Measurements from ENCODE around the gene GJA3.

The GJA3 gene

DNA sequence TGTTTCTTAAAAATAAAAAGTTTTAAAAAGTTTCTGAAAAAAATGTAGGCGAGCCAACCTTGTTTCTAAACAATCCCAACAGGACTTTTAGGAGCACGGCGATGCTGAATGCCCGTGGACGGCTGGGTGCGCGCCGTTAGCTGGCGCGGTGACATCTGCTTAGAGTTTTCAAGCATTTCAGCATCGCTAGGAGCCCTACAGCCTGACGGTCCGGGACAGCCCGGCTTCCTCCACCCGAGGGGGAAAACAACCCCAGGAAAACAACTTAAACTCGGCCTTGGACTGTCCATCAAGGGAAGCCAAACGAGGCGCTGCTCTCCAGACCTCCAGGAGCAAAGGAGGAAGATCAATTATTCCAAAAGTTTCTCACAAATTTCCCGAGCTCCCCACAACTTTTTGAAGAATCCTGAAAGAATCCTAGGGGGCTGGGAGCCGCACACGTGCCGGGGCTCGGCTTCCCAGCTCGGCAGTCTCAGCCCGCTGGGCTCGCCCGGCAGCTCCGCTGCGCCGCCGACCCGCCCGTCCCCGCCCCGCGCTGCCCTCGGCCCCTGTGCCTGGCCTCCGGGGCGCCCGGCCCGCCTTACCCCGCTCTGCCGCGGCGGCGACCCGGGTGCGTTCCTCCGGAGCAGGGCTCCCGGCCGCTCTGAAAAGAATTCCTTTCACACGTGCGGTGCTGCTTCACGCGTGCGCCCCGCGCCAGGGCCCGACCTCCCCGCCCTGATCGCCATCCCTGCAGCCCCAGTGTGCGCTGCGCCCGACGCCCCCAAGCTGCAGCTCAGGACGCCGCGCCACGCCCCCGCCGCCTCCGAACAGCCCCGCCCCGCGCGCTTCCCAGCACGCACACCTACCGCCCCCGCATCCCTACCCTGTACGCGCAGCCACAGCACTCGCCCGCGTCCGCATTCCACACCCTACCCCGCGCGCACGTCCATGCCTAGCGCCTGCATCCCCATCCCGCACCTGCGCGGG lies at the start of gene GJA3:
GJA3 (minus strand) TSS at position 747 of the 969 bp plus-strand sequence. CDS start 17,764 bp downstream, outside the sequence.
- no peaks in the 10 kb centered on the region for H3K36me3 Mint-ChIP-seq
- H3K27ac Mint-ChIP-seq: peak within 1 kb of the TSS; percentile 67

DNA sequence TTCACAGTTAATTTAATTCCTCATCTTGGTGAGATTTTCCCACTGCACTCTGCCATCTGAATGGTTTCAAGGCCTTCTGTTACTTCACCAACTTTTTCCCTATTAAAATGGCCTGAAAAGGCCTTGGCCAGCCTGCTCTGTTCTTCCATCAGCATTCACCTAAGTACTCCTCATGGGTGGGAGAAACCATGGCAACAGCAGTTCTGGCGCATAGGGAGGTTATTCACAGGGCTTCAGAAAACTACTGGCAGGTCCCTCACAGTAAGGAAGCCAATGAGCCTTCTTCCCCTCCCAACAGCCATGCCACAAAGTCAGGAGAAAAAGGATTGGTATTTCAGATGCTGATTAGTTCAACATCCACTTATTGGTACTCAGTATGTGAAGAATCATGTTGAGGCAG lies 49.1 kb upstream of the GJA3 start:
- Mint-ChIP-seq H3K9me3 (peaks cover 4% of the 10 kb centered on the region), H3K27ac (no peak overlapping the region), H3K4me1 (no peaks in the 10 kb centered on the region), H3K36me3 (no peaks in the 10 kb centered on the region), H3K27me3 (peaks cover 12% of the 10 kb centered on the region), H3K4me3 (no peak overlapping the region)
- DNase-seq (ENCODE audit: low spot score in 2 of 2) (no peak), ATAC-seq (ENCODE audit: low read depth) (no peak)

More for the DNA sequence above, at the start of gene GJA3:
- Mint-ChIP-seq H3K4me1 (peaks cover 13% of the 10 kb centered on the region), H3K4me3 (peak within 1 kb of the TSS; percentile 89), H3K27me3 (no peaks in the 10 kb centered on the region), H3K9me3 (peaks cover 1% of the 10 kb centered on the region)
- DNase-seq (ENCODE audit: low spot score in 2 of 2) (peak; percentile 42 to 56), ATAC-seq (ENCODE audit: low read depth) (peak; percentile 68)

DNA sequence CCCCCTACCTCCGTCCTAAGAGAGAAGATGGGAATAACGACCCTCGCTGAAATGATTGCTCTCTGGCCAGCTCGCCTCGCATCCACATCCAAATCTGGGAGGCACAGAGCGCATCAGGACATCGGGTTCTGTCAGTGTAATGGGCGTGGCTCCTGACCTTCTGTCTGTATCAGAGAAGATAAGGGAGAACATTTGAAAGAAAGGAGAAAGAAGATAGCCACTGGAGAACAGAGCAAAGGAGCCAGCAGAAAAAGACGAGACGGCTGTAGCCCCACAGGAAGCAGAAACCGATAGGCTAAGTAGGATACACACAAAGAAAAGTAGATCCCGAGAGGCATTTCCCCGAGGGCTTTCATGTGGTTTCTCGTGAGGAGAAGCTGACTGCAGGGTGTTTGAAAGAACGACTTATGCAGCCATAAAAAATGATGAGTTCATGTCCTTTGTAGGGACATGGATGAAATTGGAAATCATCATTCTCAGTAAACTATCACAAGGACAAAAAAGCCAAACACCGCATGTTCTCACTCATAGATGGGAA lies 45.9 kb upstream of the GJA3 start:
- H3K9me3 Mint-ChIP-seq: peaks cover under 1% of the 10 kb centered on the region
- no peak overlapping the region for H3K27ac Mint-ChIP-seq

DNA sequence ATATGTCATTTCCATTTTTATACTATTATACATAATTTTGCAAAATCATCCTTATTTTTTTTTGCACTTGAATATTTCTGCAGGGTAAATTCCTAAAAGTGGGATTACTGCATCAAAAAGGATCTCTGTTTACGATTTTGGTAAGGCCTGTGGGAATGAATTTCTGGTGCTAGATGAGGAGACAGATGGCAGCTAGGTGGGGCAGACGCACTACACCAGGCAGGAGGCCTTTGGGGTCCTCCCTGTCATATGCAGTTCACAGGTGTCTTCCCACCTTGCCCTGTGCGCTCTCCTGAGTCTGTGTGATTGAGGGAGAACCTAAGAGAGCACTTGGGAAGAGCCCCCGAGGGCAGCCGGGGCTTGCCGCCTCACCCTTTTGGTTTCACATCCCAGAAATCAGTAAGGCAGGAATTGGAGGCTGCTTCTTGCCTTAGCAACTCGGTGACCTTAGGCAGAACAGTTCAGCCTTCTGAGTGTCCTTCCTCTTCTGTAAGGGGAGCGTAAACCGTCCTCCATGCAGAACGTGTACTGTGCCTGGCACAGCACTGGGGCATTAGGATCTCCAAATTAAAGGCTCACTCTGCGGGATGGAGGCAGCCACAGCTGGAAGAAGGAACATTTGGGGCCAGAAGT lies 45.3 kb upstream of the GJA3 start:
- H3K27me3 Mint-ChIP-seq: peaks cover 14% of the 10 kb centered on the region
- H3K9me3 Mint-ChIP-seq: peaks cover 2% of the 10 kb centered on the region
- H3K4me1 Mint-ChIP-seq: no peaks in the 10 kb centered on the region
- peaks cover 2% of the 10 kb centered on the region for H3K36me3 Mint-ChIP-seq
- DNase-seq (ENCODE audit: low spot score in 2 of 2): no peak
- no peak for ATAC-seq (ENCODE audit: low read depth)
- H3K27ac Mint-ChIP-seq: no peak overlapping the region
- H3K4me3 Mint-ChIP-seq: no peak overlapping the region

More for the DNA sequence above, 45.9 kb upstream of the GJA3 start:
- Mint-ChIP-seq H3K36me3 (peaks cover under 1% of the 10 kb centered on the region), H3K4me3 (no peak overlapping the region), H3K4me1 (no peaks in the 10 kb centered on the region), H3K27me3 (peaks cover 12% of the 10 kb centered on the region)
- ATAC-seq (ENCODE audit: low read depth) (no peak), DNase-seq (ENCODE audit: low spot score in 2 of 2) (no peak)

DNA sequence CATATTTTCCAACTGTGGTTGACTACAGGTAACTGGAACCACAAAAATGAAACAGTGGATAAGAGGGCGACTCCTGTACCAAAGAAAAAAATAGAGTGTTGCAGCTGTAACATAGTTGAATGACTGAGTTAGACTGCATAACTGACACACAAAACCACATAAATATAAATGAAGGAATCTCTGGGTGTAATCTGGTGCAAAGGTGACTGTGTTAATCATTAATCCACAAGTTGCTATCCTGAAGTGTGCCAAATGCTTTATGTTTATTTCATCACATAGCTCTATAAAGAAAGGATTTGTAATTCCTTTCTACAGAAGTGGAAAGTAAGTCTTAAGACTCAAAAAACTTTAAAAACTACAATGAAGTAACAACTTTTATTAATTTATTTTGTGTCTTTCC lies 37.9 kb upstream of the GJA3 start:
- no peak for ATAC-seq (ENCODE audit: low read depth)
- H3K9me3 Mint-ChIP-seq: peaks cover 2% of the 10 kb centered on the region
- peaks cover 14% of the 10 kb centered on the region for H3K4me1 Mint-ChIP-seq
- H3K27me3 Mint-ChIP-seq: peaks cover 19% of the 10 kb centered on the region
- no peak overlapping the region for H3K4me3 Mint-ChIP-seq
- no peak for DNase-seq (ENCODE audit: low spot score in 2 of 2)
- peaks cover 2% of the 10 kb centered on the region for H3K36me3 Mint-ChIP-seq
- no peak overlapping the region for H3K27ac Mint-ChIP-seq

DNA sequence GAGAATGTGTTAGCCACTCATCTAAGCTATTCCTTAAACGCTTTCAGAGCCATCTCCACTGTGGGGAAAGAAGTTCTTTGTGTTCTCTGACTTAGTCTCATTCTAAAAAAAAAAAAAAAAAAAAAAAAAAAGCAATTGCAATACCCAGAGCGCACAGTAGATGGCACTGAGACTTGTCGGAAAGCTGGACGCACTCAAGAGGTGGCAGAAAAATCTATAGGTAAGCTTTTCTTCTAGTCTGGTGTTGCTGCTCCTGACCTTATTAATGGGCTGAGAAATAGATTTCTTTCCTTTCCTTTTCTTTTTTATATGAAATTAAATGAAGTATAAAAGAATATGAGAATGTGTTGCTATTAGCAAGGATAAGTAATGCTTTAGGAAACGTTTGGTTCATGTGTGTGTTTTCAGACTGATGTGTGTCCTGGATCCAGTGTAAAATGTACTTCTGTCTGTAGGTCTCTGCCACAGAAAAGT lies 36.5 kb upstream of the GJA3 start:
- peaks cover 18% of the 10 kb centered on the region for H3K27me3 Mint-ChIP-seq
- peaks cover 15% of the 10 kb centered on the region for H3K4me1 Mint-ChIP-seq
- H3K27ac Mint-ChIP-seq: no peak overlapping the region
- ATAC-seq (ENCODE audit: low read depth): peak; percentile 37
- H3K36me3 Mint-ChIP-seq: peaks cover 2% of the 10 kb centered on the region
- H3K9me3 Mint-ChIP-seq: peaks cover 2% of the 10 kb centered on the region
- H3K4me3 Mint-ChIP-seq: no peak overlapping the region
- DNase-seq (ENCODE audit: low spot score in 2 of 2): peak in 1 of 2 donors; percentile 16

DNA sequence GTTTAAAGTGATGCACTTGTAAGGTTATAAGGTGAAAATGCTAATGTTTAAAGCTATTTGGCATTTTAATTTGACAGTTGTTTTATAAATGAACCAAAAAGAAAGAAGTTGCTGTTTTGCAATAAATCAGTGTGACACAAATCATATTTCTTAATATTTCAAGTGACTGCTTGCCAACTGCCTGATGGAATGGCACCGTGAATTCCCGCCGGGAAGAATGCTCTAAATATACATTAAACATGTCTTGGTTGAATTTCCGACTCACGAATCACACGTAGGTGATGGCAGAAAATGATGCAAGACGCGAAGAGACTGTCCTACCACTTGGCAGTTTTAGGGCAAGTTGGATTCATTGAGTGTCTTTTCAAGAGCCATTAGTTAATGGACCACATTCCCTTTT lies 34.9 kb upstream of the GJA3 start:
- Mint-ChIP-seq H3K27me3 (peaks cover 16% of the 10 kb centered on the region), H3K4me1 (peaks cover 15% of the 10 kb centered on the region), H3K9me3 (no peaks in the 10 kb centered on the region), H3K27ac (no peak overlapping the region), H3K4me3 (no peak overlapping the region), H3K36me3 (no peaks in the 10 kb centered on the region)
- DNase-seq (ENCODE audit: low spot score in 2 of 2) (no peak), ATAC-seq (ENCODE audit: low read depth) (no peak)

DNA sequence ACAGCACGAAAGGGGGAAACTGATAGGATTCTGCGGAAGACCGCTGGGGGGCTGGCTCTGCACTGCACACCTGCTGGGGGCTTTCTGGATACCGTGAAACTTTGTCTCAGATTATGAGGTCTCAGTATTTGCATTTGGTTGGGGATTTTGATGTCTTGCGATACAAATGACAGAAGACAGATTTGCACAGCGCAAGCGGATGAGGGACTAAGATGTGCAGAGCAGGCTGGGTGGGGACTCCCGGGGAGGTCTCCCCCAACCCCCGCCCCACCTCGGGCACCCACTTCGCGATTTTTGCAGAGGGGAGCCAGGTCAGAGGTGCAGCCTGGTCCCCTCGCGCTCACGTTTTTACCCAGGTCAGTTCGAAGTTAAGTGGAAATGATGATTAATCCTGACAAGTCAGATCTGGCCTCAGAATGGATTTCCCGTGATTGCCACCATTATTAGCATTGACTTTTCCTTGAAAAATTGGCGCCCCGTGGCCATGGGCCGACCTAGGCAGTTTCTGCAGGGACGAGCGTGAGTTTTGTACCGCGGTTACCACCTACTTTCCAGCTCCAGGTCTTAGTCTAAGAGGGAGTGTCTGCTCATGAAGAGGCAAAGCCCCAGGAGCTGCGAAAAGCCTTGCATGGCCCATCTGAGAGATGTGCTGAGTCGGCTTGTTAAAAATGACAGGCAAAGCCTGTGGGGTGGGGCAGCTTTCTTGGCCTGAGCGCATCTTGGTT lies 33.2 kb upstream of the GJA3 start:
- DNase-seq (ENCODE audit: low spot score in 2 of 2) (peak; percentile 25 to 26), ATAC-seq (ENCODE audit: low read depth) (peak; percentile 74)
- Mint-ChIP-seq H3K4me1 (peaks cover 20% of the 10 kb centered on the region), H3K36me3 (no peaks in the 10 kb centered on the region), H3K27me3 (peaks cover 17% of the 10 kb centered on the region), H3K4me3 (peak overlapping the region; percentile 71), H3K27ac (peak overlapping the region; percentile 62), H3K9me3 (no peaks in the 10 kb centered on the region)

DNA sequence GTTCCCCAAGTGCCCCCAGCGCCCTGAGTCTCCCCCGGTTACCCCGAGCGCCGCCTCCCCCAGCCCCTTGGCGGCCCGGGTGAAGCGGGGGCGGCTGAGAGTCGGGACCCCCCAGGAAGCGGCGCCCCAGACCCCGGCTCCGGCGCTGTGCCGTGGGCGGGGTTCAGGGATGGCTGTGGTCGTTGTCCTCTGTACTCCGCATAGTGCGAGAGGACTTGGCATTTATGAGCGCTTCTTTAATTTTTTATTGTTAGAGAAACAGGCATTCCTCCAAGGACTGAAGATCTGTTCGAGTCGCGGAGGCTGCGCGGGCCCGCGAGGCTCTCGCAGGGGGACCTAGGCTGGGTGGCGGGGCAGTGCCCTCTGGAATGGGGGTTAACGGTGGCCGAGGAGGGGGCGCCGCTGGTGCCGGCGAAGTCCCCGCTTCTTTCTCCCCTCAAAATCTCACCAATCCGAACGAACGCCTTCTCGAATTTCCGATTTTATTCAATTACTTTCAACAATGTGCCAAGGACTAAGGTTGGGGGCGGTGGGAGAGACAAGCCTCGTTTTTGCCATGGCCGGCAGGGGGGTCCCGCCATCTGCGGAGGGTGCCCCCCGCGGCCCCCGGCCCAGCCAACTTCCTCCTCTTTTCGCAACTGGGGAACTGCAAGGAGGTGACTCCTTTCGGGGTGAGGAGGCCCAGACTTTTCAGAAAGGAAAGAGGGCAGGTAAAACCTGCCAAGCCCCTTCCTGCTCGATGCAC lies 32.5 kb upstream of the GJA3 start:
- peak overlapping the region; percentile 62 for H3K27ac Mint-ChIP-seq
- H3K36me3 Mint-ChIP-seq: no peaks in the 10 kb centered on the region
- H3K27me3 Mint-ChIP-seq: peaks cover 17% of the 10 kb centered on the region
- H3K9me3 Mint-ChIP-seq: no peaks in the 10 kb centered on the region
- peaks cover 20% of the 10 kb centered on the region for H3K4me1 Mint-ChIP-seq
- peak in 1 of 2 donors; percentile 24 for DNase-seq (ENCODE audit: low spot score in 2 of 2)
- peak; percentile 13 for ATAC-seq (ENCODE audit: low read depth)
- H3K4me3 Mint-ChIP-seq: peak overlapping the region; percentile 71

DNA sequence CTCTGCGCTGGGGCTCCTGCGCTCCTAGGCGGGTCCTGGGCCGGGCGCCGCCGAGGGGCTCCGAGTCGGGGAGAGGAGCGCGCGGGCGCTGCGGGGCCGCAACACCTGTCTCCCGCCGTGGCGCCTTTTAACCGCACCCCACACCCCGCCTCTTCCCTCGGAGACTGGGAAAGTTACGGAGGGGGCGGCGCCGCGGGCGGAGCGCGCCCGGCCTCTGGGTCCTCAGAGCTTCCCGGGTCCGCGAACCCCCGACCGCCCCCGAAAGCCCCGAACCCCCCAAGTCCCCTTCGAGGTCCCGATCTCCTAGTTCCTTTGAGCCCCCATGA lies 31.9 kb upstream of the GJA3 start, which contains the start of gene GJB2:
GJB2 (minus strand) TSS at position 103 of the 326 bp plus-strand sequence. CDS start 3,357 bp downstream, outside the sequence.
- ATAC-seq (ENCODE audit: low read depth): no peak
- Mint-ChIP-seq H3K4me1 (peaks cover 20% of the 10 kb centered on the region), H3K27ac (peak within 1 kb of the TSS; percentile 62), H3K27me3 (peaks cover 17% of the 10 kb centered on the region), H3K9me3 (no peaks in the 10 kb centered on the region), H3K36me3 (no peaks in the 10 kb centered on the region), H3K4me3 (peak within 1 kb of the TSS; percentile 74)
- peak in 1 of 2 donors; percentile 17 for DNase-seq (ENCODE audit: low spot score in 2 of 2)

DNA sequence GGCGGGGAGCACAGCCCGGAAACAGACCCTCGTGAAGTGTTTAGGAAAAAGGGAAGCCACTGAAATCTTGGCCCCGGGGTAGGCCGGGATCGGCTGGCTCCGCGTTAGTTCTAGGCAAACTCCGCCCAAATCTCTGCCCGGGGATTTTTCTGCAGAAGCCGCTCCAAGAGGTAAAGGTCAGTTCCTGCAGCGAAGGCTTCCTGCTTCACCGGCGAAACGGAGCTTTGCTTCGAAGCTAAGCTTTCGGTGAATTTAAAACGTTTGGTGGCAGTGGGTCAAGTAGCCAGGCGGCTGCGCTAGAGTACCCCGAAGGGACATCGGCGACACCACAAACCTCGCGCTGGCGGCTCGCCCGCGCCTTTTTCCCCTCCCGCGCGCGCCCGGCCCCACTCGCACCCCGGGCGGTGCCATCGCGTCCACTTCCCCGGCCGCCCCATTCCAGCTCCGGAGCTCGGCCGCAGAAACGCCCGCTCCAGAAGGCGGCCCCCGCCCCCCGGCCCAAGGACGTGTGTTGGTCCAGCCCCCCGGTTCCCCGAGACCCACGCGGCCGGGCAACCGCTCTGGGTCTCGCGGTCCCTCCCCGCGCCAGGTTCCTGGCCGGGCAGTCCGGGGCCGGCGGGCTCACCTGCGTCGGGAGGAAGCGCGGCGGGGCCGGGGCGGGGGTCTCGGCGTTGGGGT lies 31.4 kb upstream of the GJA3 start:
- H3K27ac Mint-ChIP-seq: no peak overlapping the region
- no peak for ATAC-seq (ENCODE audit: low read depth)

DNA sequence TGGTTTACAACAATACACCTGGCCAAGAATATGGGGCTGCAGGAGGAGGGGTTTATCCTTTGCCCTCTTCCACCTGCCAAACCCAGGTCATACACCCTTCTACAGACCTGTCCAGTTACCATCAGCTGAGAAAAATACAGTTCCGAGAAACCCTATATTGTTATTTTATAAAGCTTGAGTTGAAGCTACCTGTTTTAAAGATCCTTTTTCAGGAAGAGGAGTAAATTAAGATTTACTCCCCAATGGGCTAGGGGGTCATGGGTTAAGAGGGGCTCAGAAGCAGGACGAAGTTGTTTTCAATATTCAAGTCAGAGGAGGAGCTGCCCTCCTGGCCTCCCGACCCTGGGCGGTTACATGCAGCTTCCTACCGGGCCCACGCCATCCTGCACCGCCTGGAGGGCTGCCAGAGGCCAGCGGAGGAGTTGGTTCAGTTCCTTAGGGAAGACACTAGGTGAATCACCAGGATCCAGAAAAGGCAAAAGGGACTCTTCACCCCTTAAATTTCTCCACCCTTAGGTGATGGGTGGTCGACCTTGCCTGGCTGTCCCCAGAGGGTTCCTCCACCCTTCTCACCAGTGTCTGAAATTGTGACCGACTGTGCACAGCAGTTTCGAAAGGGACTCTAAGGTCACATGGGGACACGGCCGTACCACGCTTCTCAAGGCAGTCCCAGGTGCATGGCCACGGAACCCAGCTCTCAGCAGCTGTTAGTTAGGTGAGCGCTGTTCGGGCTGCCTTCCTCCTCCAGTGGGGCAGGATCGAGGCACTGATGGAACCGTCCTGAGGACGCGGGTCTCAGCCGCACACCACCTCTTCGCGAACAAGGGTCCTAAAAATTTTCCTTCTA lies 30.7 kb upstream of the GJA3 start:
- peak; percentile 37 for ATAC-seq (ENCODE audit: low read depth)
- Mint-ChIP-seq H3K4me3 (peak overlapping the region; percentile 74), H3K4me1 (peaks cover 20% of the 10 kb centered on the region), H3K27ac (no peak overlapping the region), H3K27me3 (peaks cover 16% of the 10 kb centered on the region), H3K36me3 (no peaks in the 10 kb centered on the region), H3K9me3 (no peaks in the 10 kb centered on the region)
- DNase-seq (ENCODE audit: low spot score in 2 of 2): peak in 1 of 2 donors; percentile 14

More for the DNA sequence above, 31.4 kb upstream of the GJA3 start:
- peaks cover 17% of the 10 kb centered on the region for H3K27me3 Mint-ChIP-seq
- peak overlapping the region; percentile 74 for H3K4me3 Mint-ChIP-seq
- DNase-seq (ENCODE audit: low spot score in 2 of 2): peak in 1 of 2 donors; percentile 6
- peaks cover 20% of the 10 kb centered on the region for H3K4me1 Mint-ChIP-seq
- H3K9me3 Mint-ChIP-seq: no peaks in the 10 kb centered on the region
- no peaks in the 10 kb centered on the region for H3K36me3 Mint-ChIP-seq
